GM18858 (cell line): ENCODE measurements around the gene LRP3.
"Not testable (repeated sequence)": the region's sequence is repeated elsewhere in the genome, so short reads cannot be mapped to it uniquely, and the experiment has no call there.

ENCODE experiments used
- ATAC-seq: cut with Tn5 transposase; IDR thresholded peaks from one replicate; pipeline ENCODE4 v1.9.1; 2021; ENCODE audit not compliant: unreplicated experiment

The LRP3 gene, protein sequence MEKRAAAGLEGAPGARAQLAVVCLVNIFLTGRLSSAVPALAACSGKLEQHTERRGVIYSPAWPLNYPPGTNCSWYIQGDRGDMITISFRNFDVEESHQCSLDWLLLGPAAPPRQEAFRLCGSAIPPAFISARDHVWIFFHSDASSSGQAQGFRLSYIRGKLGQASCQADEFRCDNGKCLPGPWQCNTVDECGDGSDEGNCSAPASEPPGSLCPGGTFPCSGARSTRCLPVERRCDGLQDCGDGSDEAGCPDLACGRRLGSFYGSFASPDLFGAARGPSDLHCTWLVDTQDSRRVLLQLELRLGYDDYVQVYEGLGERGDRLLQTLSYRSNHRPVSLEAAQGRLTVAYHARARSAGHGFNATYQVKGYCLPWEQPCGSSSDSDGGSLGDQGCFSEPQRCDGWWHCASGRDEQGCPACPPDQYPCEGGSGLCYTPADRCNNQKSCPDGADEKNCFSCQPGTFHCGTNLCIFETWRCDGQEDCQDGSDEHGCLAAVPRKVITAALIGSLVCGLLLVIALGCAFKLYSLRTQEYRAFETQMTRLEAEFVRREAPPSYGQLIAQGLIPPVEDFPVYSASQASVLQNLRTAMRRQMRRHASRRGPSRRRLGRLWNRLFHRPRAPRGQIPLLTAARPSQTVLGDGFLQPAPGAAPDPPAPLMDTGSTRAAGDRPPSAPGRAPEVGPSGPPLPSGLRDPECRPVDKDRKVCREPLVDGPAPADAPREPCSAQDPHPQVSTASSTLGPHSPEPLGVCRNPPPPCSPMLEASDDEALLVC

DNA sequence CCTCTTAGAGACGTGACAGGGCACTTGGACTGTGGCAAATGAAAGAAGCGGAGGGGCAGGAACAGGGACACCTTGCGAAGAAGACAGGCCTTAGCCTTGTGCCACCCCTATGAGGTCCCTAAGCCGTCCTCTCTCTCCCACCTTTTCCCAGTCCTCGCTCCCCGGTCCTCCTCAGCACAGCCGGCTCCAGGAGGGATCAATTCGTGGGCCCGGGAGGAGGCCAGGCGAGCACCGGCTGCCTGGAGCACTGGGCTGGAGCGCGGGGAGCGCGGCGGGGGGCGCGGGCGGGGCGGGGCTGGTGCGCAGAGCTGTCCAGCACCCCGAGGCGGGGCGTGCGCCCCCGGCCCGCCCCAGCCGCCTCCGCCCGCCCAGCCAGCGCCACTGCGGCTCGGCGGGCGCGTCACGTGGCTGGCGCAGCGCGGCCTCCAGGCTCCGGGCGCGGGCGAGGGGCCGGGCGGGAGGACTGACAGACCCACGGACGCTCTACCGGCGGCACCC is at the start of gene LRP3:
Gene LRP3 (plus strand): TSS at position 466 of the 498 bp plus-strand sequence. CDS start 456 bp downstream, outside the sequence.
- no peak for ATAC-seq

DNA sequence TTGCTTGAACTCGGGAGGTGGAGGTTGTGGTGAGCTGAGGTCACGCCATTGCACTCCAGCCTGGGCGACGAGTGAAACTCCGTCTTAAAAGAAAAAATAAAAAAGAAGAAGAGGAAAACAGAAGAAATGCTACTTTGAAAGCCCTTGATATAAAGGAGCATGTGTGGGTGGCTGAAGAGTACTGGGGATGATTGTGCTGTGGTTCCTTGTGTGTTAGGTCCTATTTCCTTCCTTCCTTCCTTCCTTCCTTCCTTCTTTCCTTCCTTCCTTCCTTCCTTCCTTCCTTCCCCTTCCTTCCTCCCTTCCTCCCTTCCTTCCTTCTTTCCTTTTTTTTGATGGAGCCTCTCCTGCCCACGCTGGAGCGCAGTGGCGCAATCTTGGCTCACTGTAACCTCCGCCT is 47.9 kb upstream of the LRP3 start:
- no peak for ATAC-seq

DNA sequence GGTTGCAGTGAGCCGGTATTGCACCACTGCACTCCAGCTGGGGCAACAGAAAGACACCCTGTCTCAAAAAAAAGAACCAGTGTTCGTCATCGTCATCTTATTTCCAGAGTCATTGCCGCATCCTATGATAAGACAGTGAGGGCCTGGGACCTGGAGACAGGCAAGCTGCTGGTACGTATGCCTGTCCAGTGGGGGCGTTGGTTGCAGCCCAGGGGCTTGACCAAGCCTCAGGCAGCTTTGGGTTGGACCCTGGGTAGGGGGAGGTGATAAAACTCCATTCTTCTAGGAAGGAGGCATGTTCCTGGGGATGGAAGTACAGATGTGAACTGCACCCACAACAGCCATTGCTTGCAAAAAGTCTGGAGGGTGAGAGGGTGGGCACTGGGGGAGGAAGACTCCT is 46.6 kb upstream of the LRP3 start:
- no peak for ATAC-seq

DNA sequence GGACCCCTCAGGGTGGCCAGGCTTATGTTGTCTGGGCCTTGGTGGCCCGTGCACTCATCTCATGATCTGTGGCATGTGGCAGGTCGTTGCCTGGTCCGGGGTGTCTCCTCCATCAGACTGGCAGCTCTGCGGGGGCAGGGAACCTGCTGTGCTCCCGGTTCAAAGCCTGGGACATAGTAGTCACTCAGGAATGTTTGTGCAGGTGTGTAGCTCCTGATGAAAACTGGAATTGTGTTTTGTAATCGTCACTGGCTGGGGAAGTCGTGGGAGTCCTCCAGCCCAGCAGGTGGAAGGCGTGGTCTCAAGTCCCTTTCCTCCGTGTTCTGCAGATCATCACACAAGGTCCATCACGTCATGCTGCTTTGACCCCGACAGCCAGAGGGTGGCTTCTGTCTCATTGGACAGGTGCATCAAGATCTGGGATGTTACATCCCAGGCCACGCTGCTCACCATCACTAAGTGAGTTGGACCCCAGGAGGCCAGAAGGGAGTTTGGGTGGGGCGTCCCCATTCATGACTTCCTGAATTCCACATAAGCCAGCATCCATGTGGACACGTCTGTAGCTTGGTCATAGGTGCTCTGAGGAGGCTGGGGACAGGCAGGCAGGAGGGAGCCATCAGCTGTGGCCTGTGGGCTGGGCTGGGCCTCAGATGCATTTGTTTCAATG is 43.1 kb upstream of the LRP3 start:
- ATAC-seq, result no peak

DNA sequence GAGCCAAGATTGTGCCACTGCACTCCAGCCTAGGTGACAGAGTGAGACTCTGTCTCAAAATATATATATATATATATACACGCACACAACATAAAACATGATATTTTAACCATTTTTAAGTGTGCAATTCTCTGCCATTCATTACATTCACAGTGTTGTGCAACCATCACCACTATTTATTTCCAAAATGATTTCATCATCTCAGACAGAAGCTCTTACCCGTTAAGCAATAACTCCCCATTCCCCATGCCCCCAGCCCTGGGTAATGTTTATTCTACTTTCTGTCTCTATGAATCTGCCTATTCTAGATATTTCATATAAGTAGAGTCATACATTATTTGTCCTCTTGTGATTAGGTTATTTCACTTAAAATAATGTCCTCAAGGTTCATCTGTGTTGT is 42.0 kb upstream of the LRP3 start:
- ATAC-seq, result no peak

DNA sequence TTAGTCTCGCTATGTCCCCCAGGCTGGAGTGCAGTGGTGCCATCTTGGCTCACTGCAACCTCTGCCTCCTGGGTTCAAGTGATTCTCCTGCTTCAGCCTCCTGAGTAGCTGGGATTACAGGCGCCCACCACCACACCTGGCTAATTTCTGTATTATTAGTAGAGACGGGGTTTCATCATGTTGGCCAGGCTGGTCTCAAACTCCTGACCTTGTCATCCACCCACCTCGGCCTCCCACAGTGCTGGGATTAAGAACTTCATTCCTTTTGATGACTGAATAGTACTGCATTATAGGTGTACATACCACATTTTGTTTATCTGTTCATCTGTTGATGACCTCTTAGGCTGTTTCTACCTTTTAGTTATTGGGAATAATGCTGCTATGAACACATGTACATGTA is 41.5 kb upstream of the LRP3 start:
- ATAC-seq, result not testable (repeated sequence)

DNA sequence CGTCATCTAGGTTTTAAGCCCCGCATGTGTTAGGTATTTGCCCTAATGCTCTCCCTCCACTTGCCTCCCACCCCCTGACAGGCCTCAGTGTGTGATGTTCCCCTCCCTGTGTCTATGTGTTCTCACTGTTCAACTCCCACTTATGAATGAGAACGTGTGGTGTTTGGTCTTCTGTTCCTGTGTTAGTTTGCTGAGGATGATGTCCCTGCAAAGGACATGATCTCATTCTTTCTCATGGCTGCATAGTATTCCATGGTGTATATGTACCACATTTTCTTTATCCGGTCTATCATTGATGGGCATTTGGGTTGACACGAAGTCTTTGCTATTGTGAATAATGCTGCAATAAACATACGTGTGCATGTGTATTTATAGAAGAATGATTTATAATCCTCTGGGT is 39.8 kb upstream of the LRP3 start:
- ATAC-seq, result not testable (repeated sequence)

DNA sequence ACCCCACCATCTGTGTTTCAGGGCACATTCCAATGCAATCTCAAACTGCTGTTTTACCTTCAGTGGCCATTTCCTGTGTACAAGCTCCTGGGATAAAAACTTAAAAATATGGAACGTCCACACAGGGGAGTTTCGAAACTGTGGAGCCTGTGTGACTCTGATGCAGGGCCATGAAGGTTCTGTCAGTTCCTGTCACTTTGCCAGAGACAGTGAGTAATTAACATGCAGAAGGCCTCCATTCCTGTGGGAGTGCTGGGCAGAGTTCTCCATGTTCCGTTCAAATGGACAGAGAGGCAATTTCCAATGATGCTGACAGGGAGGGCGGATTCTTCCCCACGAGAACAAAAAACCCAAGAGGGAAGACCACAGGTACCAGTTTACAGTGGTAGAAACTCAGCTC is 37.8 kb upstream of the LRP3 start:
- no peak for ATAC-seq

DNA sequence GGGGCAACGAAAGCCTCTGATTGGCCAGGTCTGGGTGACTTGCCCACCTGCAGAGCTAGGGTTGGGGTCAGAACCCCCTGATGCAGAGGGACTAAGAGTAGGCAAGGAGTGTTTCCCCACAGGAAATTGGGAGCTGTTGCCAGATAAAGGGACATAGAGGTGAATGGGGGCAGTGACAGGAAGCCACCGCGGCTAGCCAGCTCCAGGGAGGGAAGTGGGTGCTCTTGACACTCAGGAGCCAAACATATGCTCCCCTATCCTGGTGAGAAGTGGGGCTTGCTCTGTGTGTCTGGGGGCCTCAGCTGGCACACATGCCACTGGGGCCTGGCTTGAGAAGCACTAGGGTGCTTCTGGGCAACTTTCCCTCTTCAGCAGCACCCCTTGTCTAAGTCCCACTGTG is 36.2 kb upstream of the LRP3 start:
- ATAC-seq, result no peak

DNA sequence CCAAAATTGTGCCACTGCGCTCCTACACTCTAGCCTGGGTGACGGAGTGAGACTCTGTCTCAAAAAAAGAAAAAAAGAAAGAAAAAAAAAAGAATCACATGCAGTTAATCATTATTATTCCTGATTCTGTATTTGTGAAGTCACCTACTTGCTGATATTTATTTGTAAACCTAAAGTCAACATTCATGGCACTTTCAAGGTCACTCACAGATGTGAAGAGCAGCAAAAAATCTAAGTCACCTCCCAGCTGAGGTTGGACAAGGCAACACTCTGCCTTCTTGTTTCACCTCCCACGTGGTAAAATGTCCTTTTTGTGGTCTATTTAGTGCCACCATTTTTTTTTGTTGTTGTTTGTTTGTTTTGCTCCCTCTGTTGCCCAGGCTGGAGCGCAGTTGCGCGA is 35.8 kb upstream of the LRP3 start:
- no peak for ATAC-seq

DNA sequence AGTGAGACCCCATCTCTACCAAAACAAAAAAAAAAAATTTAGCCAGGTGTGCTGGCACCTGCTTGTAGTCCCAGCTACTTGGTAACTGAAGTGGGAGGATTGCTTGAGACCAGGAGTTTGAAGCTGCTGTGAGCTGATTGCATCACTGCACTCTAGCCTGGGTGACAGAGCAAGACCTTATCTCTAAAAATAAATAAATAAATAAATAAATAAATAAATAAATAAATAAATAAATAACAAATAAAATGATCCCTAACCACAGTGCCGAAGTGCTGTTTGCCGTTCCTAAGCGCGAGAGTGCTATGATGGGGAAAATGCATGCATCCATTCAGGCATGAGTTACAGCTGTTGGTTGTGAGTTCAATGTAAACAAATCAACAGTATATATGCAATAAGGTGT is 35.0 kb upstream of the LRP3 start:
- no peak for ATAC-seq

DNA sequence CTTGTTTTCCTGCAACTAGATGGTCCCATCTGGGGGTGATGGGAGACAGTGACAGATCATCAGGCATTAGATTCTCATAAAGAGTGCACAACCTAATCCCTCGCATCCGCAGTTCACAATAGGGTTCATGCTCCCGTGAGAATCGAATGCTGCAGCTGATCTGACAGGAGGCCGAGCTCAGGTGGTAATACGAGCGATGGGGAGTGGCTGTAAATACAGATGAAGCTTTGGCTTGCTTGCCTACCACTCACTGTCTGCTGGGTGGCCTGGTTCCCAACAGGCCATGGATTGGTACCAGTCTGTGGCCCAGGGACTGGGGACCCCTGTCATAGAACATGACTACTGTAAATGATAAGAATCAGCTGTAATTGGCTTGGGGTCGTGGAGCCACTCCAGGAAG is 34.2 kb upstream of the LRP3 start:
- ATAC-seq, result no peak

DNA sequence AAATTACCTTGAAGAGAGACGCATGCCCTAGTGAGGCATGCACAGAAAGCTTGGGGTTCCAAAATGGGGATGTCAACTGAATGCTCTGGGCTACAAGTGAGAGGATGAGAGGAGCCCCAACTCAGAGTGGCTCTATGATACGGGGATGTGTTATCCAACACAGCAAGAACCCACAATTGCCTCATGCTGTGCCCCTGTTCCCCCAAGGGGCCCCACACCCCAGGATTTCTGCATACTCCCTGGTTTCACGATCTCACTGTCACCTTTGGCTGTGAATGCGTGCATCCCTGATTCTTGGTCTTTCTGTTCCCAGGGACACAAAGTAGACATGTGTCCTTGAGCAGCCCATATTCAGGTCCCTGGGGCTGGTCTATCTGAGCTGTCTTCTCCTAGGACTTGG is 32.9 kb upstream of the LRP3 start:
- ATAC-seq, result no peak

DNA sequence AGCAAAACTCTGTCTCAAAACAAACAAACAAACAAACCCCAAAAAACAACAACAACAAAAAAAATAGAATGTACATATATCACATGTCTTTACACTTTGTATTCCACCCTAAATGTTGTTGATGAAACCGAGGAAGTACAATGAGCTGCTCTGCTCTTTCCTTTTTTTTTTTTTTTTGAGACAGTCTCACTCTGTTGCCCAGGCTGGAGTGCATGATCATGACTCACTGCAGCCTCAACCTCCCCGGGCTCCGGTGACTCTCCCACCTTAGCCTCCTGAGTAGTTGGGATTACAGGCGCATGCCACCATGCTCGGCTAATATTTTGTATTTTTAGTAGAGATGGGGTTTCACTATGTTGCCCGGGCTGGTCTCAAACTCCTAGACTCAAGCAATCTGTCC is 30.6 kb upstream of the LRP3 start:
- no peak for ATAC-seq

DNA sequence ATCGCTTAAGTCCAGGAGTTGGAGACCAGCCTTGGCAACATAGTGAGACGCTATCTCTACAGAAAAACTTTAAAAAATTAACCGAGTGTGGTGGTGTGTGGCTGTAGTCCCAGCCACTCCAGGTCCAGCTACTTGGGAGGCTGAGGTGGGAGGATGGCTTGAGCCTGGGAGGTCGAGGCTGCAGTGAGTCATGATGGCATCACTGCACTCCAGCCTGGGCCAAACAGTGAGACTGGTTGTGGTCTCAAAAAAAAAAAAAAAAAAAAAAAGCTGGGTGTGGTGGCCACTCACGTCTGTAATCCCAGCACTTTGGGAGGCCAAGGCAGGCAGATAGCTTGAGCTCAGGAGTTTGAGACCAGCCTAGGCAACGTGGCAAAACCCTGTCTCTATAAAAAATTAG is 28.1 kb upstream of the LRP3 start:
- not testable (repeated sequence) for ATAC-seq

DNA sequence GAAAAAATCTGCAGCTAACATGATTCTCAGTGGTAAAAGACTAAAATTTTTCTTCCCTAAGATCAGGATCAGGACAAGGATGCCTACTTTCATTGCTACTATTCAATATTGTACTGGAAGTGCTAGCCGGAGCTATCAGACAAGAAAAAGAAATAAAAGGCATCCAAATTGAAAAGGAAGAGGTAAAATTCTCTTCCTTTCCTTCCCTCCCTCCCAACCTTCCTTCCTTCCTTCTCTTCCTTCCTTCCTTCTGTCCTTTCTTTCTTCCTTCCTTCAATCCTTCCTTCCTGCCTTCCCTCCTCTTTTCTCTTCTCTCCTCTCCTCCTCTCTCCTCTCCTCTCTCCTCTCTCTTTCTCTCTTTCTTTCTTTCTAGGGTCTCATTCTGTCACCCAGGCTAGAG is 26.7 kb upstream of the LRP3 start:
- ATAC-seq, result no peak

DNA sequence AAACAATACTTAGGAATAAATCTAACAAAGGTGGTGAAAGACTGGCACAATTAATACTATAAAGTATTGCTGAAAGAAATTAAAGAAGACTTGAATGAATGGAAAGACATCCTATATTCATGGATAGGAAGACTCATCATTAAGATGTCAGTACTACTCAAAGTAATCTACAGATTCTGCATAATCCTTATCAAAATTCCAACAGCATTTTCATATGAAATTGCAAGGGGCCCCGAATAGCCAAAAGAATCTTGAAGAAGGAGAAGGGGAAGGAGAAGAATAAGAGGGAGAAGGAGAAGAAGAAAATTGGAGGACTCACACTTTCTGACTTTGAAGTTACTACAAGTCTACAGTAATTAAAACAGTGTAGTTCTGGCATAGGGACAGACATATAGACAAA is 25.6 kb upstream of the LRP3 start:
- ATAC-seq, result no peak

DNA sequence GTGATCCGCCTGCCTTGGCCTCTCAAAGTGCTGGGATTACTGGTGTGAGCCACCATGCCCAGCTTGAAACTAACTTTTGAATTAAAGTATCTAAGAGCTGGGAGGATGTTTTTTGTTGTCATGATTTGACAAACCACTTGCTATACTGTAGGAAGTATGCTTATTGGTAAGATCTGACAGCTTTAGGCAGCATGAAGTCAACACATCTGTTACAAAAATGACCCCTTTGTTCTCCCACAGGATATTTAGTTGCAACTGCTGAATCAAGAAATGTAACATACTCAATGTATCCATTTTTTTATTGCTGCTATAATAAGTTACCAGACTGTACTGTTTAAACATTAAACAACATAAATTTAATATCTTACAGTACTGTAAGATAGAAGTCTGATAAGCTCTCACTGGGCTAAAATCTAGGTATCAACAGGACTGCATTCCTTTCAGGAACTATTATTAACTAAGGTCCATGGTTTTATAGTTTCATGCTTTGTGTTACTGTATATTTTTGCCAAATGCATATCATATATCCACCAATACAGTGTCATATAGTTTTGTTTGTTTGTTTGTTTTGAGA is 22.8 kb upstream of the LRP3 start:
- no peak for ATAC-seq

DNA sequence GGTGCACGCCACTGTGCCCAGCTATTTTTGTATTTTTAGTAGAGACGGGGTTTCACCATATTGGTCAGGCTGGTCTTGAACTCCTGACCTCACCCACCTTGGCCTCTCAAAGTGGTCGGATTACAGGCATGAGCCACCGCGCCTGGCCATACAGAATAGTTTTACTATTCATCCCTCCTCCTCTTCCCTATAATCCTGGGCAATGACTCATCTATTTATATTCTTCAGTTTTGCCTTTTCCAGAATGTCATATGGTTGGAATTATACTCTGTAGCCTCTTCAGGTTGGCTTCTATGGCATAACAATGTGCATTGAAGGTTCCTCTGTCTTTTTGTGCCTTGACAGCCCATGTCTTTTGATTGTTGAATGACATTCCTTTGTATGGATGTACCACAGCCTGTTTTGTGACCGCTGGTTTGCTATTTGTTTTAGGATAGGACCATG is 22.2 kb upstream of the LRP3 start:
- no peak for ATAC-seq

DNA sequence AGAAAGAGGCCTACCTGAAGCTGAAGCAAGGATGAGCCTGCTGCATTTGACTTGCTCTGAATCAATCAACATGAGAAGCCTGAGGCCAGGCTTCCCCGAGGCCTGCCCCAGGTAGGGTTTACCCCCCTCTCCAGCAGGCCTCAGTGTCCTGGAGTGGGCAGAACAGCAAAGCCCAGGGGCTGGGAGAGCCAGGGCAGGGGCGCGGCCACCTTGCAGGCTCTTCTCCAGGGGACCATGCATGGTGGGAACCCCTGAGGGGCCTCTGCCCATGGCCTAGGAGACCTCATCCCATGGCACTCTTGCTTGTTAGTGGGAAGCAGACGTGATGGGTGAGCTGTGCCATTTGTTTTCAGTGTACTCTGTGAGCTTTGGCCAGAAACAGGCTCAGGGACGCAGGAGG is 19.9 kb upstream of the LRP3 start:
- no peak for ATAC-seq

DNA sequence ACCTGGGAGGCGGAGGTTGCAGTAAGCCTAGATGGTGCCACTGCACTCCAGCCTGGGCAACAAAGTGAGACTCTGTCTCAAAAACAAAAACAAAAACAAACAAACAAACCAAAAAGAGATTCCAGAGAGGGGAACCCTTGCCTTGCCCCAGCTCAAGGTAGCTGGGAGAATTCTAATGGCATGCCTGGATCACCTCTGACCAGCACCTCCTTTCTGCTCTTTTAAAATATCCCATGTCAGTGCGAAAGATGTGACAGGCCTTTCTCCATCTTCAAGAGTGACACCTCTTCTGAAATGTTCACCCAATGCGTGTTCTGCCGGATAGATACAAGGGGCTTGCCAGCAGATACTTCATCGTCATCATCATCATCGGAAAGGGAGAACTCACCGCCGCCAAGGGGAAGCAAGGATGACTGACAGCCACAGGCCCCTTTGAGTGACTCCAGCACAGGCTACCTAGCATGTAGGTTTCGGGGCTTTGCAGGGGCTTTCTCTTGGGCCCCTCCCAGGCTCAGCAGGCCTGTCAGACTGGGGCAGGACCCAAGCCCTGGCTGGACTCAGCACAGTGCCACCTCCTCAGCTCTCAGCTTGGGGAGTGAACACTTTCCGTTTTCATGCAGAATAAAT is 18.9 kb upstream of the LRP3 start:
- no peak for ATAC-seq
